Measurements from ENCODE around the gene CCR9.
"Not testable (repeated sequence)": the region's sequence is repeated elsewhere in the genome, so short reads cannot be mapped to it uniquely, and the experiment has no call there.

CCR9 gene

GRCh38 chr3:45848392-45848791, 38.0 kb upstream of the CCR9 start:
- no peak for TF ChIP-seq CTCF (IDR thresholded peaks at IDR 0.05; ENCODE audit: low read depth, low read length, missing control alignments)
- no peak overlapping the region for H3K4me3 ChIP-seq (replicated peaks; ENCODE audit: low read depth, low read length)
- no peak for DNase-seq (ENCODE audit: extremely low read depth, low read depth)

- no peak overlapping the region for H3K4me3 ChIP-seq (replicated peaks; ENCODE audit: low read depth, low read length)
- no peak for TF ChIP-seq CTCF (IDR thresholded peaks at IDR 0.05; ENCODE audit: low read depth, low read length, missing control alignments)
- DNase-seq (ENCODE audit: extremely low read depth, low read depth), result no peak
Observed at GRCh38 chr3:45852828-45853227, 33.5 kb upstream of the CCR9 start.

- not testable (repeated sequence) for H3K4me3 ChIP-seq (replicated peaks; ENCODE audit: low read depth, low read length)
Observed at GRCh38 chr3:45856323-45856722, 30.0 kb upstream of the CCR9 start.

GRCh38 chr3:45857024-45857423, 29.3 kb upstream of the CCR9 start:
- DNase-seq (ENCODE audit: extremely low read depth, low read depth); H3K4me3 ChIP-seq (replicated peaks; ENCODE audit: low read depth, low read length): not testable (repeated sequence)

More at GRCh38 chr3:45856323-45856722, 30.0 kb upstream of the CCR9 start:
- DNase-seq (ENCODE audit: extremely low read depth, low read depth), result not testable (repeated sequence)

- no peak for DNase-seq (ENCODE audit: extremely low read depth, low read depth)
- no peak for TF ChIP-seq CTCF (IDR thresholded peaks at IDR 0.05; ENCODE audit: low read depth, low read length, missing control alignments)
- no peak overlapping the region for H3K4me3 ChIP-seq (replicated peaks; ENCODE audit: low read depth, low read length)
Observed at GRCh38 chr3:45858809-45859543, 27.4 kb upstream of the CCR9 start.

GRCh38 chr3:45860481-45860880, 25.9 kb upstream of the CCR9 start:
- no peak overlapping the region for H3K4me3 ChIP-seq (replicated peaks; ENCODE audit: low read depth, low read length)
- no peak for TF ChIP-seq CTCF (IDR thresholded peaks at IDR 0.05; ENCODE audit: low read depth, low read length, missing control alignments)
- DNase-seq (ENCODE audit: extremely low read depth, low read depth), result no peak

- TF ChIP-seq CTCF (IDR thresholded peaks at IDR 0.05; ENCODE audit: low read depth, low read length, missing control alignments), result no peak
- no peak overlapping the region for H3K4me3 ChIP-seq (replicated peaks; ENCODE audit: low read depth, low read length)
- DNase-seq (ENCODE audit: extremely low read depth, low read depth), result no peak
Observed at GRCh38 chr3:45861043-45861719, 25.2 kb upstream of the CCR9 start.

All from HFF-Myc (cell line).